MM.1S (cell line): ENCODE results near the gene SH3BGRL3.

Experiments used
- DNase-seq: peaks from one replicate; pipeline ENCODE4 v3.0.0-alpha.2; 2015
- H2AFZ ChIP-seq: fragments of 300-600 bp; sonication (generic); 2 replicates; pipeline ENCODE4 v1.6.0; 2016; ENCODE audit warnings: antibody characterized with exemption, low read length
- H3F3A ChIP-seq: fragments of 300-600 bp; sonication (generic); 2 replicates; pipeline ENCODE4 v1.6.1; 2016; ENCODE audit warnings: mild to moderate bottlenecking, antibody characterized with exemption, low read length, moderate library complexity, mixed read lengths; ENCODE audit not compliant: insufficient read depth
- H3K27ac ChIP-seq: fragments of 300-600 bp; sonication (generic); 2 replicates; pipeline ENCODE4 v1.5.1; 2016; ENCODE audit warnings: mild to moderate bottlenecking, low read length
- H3K27me3 ChIP-seq: fragments of 300-600 bp; sonication (generic); replicated peaks from 2 replicates; pipeline ENCODE4 v1.6.0; 2016; ENCODE audit warnings: low read length; ENCODE audit not compliant: insufficient read depth
- H3K36me3 ChIP-seq: fragments of 300-600 bp; sonication (generic); replicated peaks from 2 replicates; pipeline ENCODE4 v1.6.1; 2016; ENCODE audit warnings: mild to moderate bottlenecking, low read length, mixed read lengths; ENCODE audit not compliant: insufficient read depth
- H3K4me1 ChIP-seq: fragments of 300-600 bp; sonication (generic); 2 replicates; pipeline ENCODE4 v1.6.1; 2016; ENCODE audit warnings: low read length, mixed read lengths
- H3K4me2 ChIP-seq: fragments of 300-600 bp; sonication (generic); 2 replicates; pipeline ENCODE4 v1.6.0; 2016; ENCODE audit warnings: low read depth, low read length
- H3K4me3 ChIP-seq: fragments of 300-600 bp; sonication (generic); 2 replicates; pipeline ENCODE4 v1.5.1; 2016; ENCODE audit warnings: low read length, mixed read lengths
- H3K79me2 ChIP-seq: fragments of 300-600 bp; sonication (generic); 2 replicates; pipeline ENCODE4 v1.6.1; 2016; ENCODE audit warnings: mixed run types, low read length, mixed read lengths
- H3K9ac ChIP-seq: fragments of 300-600 bp; sonication (generic); 2 replicates; pipeline ENCODE4 v1.6.1; 2016; ENCODE audit warnings: low read length, mixed read lengths
- H3K9me2 ChIP-seq: fragments of 300-600 bp; sonication (generic); replicated peaks from 2 replicates; pipeline ENCODE4 v1.6.1; 2016; ENCODE audit warnings: mild to moderate bottlenecking, low read length, mixed read lengths; ENCODE audit not compliant: insufficient read depth
- H3K9me3 ChIP-seq: fragments of 300-600 bp; sonication (generic); replicated peaks from 2 replicates; pipeline ENCODE4 v1.6.1; 2016; ENCODE audit warnings: mild to moderate bottlenecking, low read length, mixed read lengths; ENCODE audit not compliant: insufficient read depth
- H4K20me1 ChIP-seq: fragments of 300-600 bp; sonication (generic); 2 replicates; pipeline ENCODE4 v1.6.1; 2016; ENCODE audit warnings: mild to moderate bottlenecking, low read length, moderate library complexity, mixed read lengths; ENCODE audit not compliant: insufficient read depth
- EZH2 ChIP-seq: fragments of 300-600 bp; sonication (generic); optimal IDR thresholded peaks from 2 replicates; pipeline ENCODE3; 2017; ENCODE audit warnings: low read depth, mild to moderate bottlenecking, antibody characterized with exemption, low read length, mixed read lengths
- EZH2phosphoT487 ChIP-seq: fragments of 300-600 bp; sonication (generic); IDR thresholded peaks from 2 replicates; pipeline ENCODE4 v1.6.1; 2018; ENCODE audit warnings: antibody characterized with exemption, low read length
- TF ChIP-seq, protein P1 (sequence below): fragments of 300-600 bp; sonication (generic); IDR thresholded peaks from 2 replicates; pipeline ENCODE4 v1.5.1; 2016; ENCODE audit warnings: antibody characterized with exemption, low read length, mixed read lengths

SH3BGRL3 gene

DNA sequence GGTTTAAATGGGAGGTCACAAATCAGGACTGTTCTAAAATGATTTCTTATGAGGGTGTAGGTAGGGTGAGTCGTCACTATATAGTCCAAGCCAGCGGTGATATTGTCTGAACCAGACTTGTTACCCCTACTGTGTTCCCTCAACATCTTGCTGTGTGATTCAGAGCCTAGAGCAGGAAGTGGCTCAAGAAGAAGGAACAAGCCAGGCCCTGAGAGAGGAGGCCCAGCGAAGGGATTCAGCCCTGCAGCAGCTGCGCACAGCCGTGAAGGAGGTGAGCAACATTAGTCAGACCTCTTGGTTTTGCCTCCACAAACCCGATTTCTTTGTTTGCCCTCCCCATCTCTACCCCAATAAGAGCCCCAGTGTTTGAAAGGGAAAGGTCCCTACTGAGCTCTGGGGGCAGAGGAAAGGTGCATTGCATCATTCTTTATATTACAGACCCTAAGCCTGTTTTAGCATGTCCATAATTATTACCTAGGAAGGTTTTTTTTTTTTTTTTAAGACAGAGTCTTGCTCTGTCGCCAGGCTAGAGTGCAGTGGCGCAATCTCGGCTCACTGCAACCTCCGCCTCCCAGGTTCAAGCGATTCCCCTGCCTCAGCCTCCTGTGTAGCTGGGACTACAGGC is 5.0 kb upstream of the SH3BGRL3 start:
- H2AFZ ChIP-seq: no peak overlapping the region
- H3K9ac ChIP-seq: no peak overlapping the region
- TF ChIP-seq EZH2 (no peak), EZH2phosphoT487 (no peak)
- TF ChIP-seq, protein P1, sequence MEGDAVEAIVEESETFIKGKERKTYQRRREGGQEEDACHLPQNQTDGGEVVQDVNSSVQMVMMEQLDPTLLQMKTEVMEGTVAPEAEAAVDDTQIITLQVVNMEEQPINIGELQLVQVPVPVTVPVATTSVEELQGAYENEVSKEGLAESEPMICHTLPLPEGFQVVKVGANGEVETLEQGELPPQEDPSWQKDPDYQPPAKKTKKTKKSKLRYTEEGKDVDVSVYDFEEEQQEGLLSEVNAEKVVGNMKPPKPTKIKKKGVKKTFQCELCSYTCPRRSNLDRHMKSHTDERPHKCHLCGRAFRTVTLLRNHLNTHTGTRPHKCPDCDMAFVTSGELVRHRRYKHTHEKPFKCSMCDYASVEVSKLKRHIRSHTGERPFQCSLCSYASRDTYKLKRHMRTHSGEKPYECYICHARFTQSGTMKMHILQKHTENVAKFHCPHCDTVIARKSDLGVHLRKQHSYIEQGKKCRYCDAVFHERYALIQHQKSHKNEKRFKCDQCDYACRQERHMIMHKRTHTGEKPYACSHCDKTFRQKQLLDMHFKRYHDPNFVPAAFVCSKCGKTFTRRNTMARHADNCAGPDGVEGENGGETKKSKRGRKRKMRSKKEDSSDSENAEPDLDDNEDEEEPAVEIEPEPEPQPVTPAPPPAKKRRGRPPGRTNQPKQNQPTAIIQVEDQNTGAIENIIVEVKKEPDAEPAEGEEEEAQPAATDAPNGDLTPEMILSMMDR: no peak
- no peak overlapping the region for H3K27ac ChIP-seq
- H3K27me3 ChIP-seq: no peaks in the 10 kb centered on the region
- peaks cover 6% of the 10 kb centered on the region for H3K79me2 ChIP-seq
- H3K4me2 ChIP-seq: no peak overlapping the region
- H3F3A ChIP-seq: peaks cover 23% of the 10 kb centered on the region
- peaks cover 16% of the 10 kb centered on the region for H3K4me1 ChIP-seq
- no peak overlapping the region for H3K4me3 ChIP-seq
- DNase-seq: no peak
- H3K9me3 ChIP-seq: no peaks in the 10 kb centered on the region
- H4K20me1 ChIP-seq: no peaks in the 10 kb centered on the region
- H3K36me3 ChIP-seq: peaks cover 14% of the 10 kb centered on the region
- H3K9me2 ChIP-seq: no peaks in the 10 kb centered on the region

DNA sequence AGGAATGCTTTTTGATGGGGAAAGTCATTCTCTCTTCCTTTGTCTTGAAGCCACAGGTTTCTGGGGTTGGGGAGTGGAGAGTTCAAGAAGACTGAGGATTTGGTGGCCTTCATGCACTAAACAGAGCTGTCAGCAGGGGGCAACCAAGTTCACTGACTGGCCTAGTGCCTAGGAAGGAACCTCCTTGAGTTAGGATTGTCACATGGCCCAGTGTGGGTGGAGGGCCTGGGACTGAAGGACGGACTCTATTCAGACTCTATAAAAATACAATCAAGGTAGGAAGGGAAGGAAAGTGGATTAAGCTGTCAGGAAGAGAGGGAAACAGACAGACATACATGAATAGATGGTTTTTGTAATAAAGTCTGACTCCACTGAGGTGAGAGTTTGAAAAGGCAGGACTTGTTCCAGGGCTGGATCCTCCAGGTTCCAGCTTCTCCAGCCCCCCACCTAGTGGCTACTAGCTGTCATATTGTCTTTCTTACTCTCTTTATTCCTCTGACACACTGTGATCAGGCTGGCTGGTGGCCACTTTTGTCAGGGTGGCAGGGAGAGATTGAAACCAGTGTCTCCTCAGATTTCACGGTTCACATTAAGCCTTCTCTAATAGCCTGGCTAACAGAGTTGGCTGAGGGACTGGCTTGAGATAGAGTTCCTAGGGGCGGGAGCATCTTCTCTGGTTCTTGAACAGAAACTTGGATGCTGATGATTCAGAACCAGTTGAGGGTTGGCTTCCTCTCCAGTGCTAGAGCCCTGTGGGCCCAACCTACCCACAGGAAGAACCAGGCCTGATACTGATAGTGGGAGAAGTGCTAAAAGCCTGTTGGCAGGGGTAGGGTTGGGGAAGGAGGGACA is 4.1 kb upstream of the SH3BGRL3 start:
- H3K9me2 ChIP-seq: no peaks in the 10 kb centered on the region
- H3F3A ChIP-seq: peaks cover 23% of the 10 kb centered on the region
- H3K4me1 ChIP-seq: peaks cover 16% of the 10 kb centered on the region
- H4K20me1 ChIP-seq: no peaks in the 10 kb centered on the region
- no peak overlapping the region for H3K4me3 ChIP-seq
- TF ChIP-seq, protein P1: peak; percentile 84
- TF ChIP-seq EZH2phosphoT487: no peak
- no peak overlapping the region for H2AFZ ChIP-seq
- no peak overlapping the region for H3K4me2 ChIP-seq
- no peak overlapping the region for H3K9ac ChIP-seq
- no peaks in the 10 kb centered on the region for H3K9me3 ChIP-seq
- peak overlapping the region; percentile 16; the same call in 1 of the 2 replicates for H3K27ac ChIP-seq
- peaks cover 14% of the 10 kb centered on the region for H3K36me3 ChIP-seq
- peaks cover 15% of the 10 kb centered on the region for H3K79me2 ChIP-seq
- peak; percentile 74 for DNase-seq
- H3K27me3 ChIP-seq: no peaks in the 10 kb centered on the region

DNA sequence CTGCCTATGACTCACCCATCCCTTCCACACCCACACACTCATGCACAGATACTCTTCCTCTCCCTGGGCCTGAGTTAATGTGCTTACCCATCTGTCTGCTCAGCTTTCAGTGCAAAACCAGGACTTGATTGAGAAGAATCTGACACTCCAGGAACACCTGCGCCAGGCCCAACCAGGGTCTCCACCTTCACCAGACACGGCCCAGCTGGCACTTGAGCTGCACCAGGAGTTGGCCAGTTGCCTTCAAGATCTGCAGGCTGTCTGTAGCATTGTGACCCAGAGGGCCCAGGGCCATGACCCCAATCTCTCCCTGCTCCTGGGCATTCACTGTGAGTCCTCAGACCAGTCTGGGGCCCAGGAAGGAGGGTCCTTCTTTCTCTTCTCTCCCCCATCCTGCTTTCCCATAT is 3.5 kb upstream of the SH3BGRL3 start:
- peaks cover 23% of the 10 kb centered on the region for H3F3A ChIP-seq
- no peak overlapping the region for H3K4me2 ChIP-seq
- no peak overlapping the region for H3K4me3 ChIP-seq
- H3K27ac ChIP-seq: no peak overlapping the region
- no peak overlapping the region for H2AFZ ChIP-seq
- peaks cover 14% of the 10 kb centered on the region for H3K36me3 ChIP-seq
- no peak for DNase-seq
- no peak for TF ChIP-seq EZH2phosphoT487
- TF ChIP-seq EZH2: no peak
- TF ChIP-seq, protein P1: no peak
- H3K79me2 ChIP-seq: peaks cover 21% of the 10 kb centered on the region
- no peak overlapping the region for H3K9ac ChIP-seq
- no peaks in the 10 kb centered on the region for H3K9me2 ChIP-seq
- no peaks in the 10 kb centered on the region for H4K20me1 ChIP-seq
- H3K4me1 ChIP-seq: peaks cover 16% of the 10 kb centered on the region
- no peaks in the 10 kb centered on the region for H3K9me3 ChIP-seq
- no peaks in the 10 kb centered on the region for H3K27me3 ChIP-seq
